DOHH2 (cell line): ENCODE measurements around the gene PAQR5.

Experiments
- EZH2phosphoT487 ChIP-seq: fragments of 200-600 bp; sonication (generic); IDR thresholded peaks from 2 replicates; pipeline ENCODE4 v1.6.1; 2017; ENCODE audit warnings: borderline replicate concordance, mild to moderate bottlenecking, antibody characterized with exemption, low read length, moderate library complexity, mixed read lengths
- TF ChIP-seq, protein P1 (sequence below): fragments of 200-600 bp; sonication (generic); IDR thresholded peaks from one replicate; pipeline ENCODE4 v1.5.1; 2014; ENCODE audit warnings: antibody characterized with exemption, mild to moderate bottlenecking, low read depth, low read length; ENCODE audit not compliant: poor library complexity, severe bottlenecking

DNA sequence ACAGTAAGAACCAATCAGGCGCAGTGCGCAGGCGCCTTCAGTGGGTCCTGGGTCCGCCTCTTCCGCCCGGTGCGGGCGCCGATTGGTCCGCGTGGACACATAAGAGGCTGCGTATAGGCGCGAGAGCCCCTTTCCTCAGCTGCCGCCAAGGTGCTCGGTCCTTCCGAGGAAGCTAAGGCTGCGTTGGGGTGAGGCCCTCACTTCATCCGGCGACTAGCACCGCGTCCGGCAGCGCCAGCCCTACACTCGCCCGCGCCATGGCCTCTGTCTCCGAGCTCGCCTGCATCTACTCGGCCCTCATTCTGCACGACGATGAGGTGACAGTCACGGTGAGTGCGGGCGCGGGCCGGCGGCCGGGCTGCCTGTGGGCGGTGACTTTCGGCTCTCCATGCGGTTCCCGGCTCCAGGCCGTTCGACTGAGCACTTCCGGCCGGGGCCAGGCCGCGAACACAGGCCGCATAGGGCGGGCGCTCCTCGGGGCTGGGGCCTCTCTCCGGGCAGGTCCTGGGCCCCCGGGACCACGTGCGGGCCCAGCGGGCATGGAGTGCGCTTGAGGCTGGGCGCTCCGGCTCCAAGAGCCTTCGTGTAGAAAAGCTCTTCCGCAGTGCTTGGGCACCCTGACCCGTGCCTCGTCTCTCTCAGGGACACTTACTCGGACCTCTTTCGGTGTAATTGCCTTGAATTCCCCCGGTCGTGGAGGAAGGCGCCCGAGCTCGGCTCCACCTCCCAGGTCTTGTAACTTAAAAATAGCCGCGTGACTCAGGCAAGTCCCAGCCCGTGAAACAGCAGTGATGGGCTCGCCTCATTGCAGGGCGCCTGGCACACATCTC, 154.2 kb downstream of the PAQR5 start, which contains the start of gene RPLP1:
- TF ChIP-seq, protein P1, sequence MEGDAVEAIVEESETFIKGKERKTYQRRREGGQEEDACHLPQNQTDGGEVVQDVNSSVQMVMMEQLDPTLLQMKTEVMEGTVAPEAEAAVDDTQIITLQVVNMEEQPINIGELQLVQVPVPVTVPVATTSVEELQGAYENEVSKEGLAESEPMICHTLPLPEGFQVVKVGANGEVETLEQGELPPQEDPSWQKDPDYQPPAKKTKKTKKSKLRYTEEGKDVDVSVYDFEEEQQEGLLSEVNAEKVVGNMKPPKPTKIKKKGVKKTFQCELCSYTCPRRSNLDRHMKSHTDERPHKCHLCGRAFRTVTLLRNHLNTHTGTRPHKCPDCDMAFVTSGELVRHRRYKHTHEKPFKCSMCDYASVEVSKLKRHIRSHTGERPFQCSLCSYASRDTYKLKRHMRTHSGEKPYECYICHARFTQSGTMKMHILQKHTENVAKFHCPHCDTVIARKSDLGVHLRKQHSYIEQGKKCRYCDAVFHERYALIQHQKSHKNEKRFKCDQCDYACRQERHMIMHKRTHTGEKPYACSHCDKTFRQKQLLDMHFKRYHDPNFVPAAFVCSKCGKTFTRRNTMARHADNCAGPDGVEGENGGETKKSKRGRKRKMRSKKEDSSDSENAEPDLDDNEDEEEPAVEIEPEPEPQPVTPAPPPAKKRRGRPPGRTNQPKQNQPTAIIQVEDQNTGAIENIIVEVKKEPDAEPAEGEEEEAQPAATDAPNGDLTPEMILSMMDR: no peak
- no peak for TF ChIP-seq EZH2phosphoT487
